Measurements from ENCODE around the gene CLPTM1.

Gene CLPTM1

DNA sequence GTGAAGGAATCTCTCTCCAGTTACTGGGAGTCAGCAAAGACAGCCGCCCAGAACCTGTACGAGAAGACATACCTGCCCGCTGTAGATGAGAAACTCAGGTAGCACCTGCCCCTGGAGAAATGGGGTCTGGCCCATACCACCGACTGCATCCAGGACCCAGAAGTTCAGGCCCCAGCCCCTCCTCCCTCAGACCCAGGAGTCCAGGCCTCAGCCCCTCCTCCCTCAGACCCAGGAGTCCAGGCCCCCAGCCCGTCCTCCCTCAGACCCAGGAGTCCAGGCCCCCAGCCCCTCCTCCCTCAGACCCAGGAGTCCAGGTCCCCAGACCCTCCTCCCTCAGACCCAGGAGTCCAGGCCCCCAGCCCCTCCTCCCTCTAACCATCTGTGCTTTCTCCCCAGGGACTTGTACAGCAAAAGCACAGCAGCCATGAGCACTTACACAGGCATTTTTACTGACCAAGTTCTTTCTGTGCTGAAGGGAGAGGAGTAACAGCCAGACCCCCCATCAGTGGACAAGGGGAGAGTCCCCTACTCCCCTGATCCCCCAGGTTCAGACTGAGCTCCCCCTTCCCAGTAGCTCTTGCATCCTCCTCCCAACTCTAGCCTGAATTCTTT, 6.3 kb upstream of the CLPTM1 start:
- H3F3A ChIP-seq (ENCODE audit: insufficient read depth), result peaks cover 4% of the 10 kb centered on the region; the same call in 1 of the 2 replicates
- H3K36me3 ChIP-seq (ENCODE audit: low read length), result no peaks in the 10 kb centered on the region
- H3K9ac ChIP-seq (ENCODE audit: low read length), result no peak overlapping the region
- H2AFZ ChIP-seq (ENCODE audit: low read depth, low read length, severe bottlenecking), result no peak overlapping the region
- no peak overlapping the region for H3K27ac ChIP-seq (ENCODE audit: low read depth, low read length)
- TF ChIP-seq EZH2phosphoT487 (conservative IDR thresholded peaks at IDR 0.05; ENCODE audit: low read length), result no peak
- TF ChIP-seq, protein P1, sequence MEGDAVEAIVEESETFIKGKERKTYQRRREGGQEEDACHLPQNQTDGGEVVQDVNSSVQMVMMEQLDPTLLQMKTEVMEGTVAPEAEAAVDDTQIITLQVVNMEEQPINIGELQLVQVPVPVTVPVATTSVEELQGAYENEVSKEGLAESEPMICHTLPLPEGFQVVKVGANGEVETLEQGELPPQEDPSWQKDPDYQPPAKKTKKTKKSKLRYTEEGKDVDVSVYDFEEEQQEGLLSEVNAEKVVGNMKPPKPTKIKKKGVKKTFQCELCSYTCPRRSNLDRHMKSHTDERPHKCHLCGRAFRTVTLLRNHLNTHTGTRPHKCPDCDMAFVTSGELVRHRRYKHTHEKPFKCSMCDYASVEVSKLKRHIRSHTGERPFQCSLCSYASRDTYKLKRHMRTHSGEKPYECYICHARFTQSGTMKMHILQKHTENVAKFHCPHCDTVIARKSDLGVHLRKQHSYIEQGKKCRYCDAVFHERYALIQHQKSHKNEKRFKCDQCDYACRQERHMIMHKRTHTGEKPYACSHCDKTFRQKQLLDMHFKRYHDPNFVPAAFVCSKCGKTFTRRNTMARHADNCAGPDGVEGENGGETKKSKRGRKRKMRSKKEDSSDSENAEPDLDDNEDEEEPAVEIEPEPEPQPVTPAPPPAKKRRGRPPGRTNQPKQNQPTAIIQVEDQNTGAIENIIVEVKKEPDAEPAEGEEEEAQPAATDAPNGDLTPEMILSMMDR (IDR thresholded peaks at IDR 0.05; ENCODE audit: insufficient read depth, low read length, poor library complexity, severe bottlenecking), result no peak
- H3K4me3 ChIP-seq (ENCODE audit: insufficient read depth, low read length, poor library complexity, severe bottlenecking), result no peak overlapping the region
- H3K27me3 ChIP-seq (ENCODE audit: low read length), result no peaks in the 10 kb centered on the region
- no peaks in the 10 kb centered on the region for H3K9me2 ChIP-seq (replicated peaks; ENCODE audit: insufficient read depth, low read length)
- no peaks in the 10 kb centered on the region for H4K20me1 ChIP-seq (ENCODE audit: low read depth, low read length)
- H3K79me2 ChIP-seq (ENCODE audit: insufficient read depth, low read length), result no peaks in the 10 kb centered on the region
- no peak overlapping the region for H3K4me2 ChIP-seq (ENCODE audit: low read depth, low read length, poor library complexity, severe bottlenecking)
- H3K9me3 ChIP-seq (ENCODE audit: insufficient read depth, low read length), result no peaks in the 10 kb centered on the region

DNA sequence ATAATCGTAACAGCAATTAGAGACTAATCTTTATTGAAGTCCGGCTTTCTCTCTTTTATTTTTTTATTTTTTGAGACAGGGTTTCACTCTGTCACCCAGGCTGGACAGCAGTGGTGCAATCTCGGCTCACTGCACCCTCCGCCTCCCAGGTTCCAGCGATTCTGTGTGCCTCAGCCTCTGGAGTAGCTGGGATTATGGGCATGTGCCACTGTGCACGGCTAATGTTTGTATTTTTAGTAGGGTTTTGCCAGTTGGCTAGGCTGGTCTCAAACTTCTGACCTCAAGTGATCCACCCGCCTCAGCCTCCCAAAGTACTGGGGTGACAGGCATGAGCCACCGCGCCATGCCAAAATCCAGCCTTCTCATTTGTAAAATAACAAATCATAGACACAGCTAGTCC, 5.6 kb upstream of the CLPTM1 start:
- peaks cover 5% of the 10 kb centered on the region; the same call in 1 of the 2 replicates for H3K79me2 ChIP-seq (ENCODE audit: insufficient read depth, low read length)
- no peaks in the 10 kb centered on the region for H3K9me3 ChIP-seq (ENCODE audit: insufficient read depth, low read length)
- TF ChIP-seq EZH2phosphoT487 (conservative IDR thresholded peaks at IDR 0.05; ENCODE audit: low read length), result no peak
- no peak overlapping the region for H3K4me2 ChIP-seq (ENCODE audit: low read depth, low read length, poor library complexity, severe bottlenecking)
- no peak overlapping the region for H3K27ac ChIP-seq (ENCODE audit: low read depth, low read length)
- H3K9ac ChIP-seq (ENCODE audit: low read length), result no peak overlapping the region
- H3F3A ChIP-seq (ENCODE audit: insufficient read depth), result peaks cover 4% of the 10 kb centered on the region; the same call in 1 of the 2 replicates
- H3K27me3 ChIP-seq (ENCODE audit: low read length), result no peaks in the 10 kb centered on the region
- no peak overlapping the region for H3K4me3 ChIP-seq (ENCODE audit: insufficient read depth, low read length, poor library complexity, severe bottlenecking)
- no peak overlapping the region for H2AFZ ChIP-seq (ENCODE audit: low read depth, low read length, severe bottlenecking)
- H4K20me1 ChIP-seq (ENCODE audit: low read depth, low read length), result no peaks in the 10 kb centered on the region
- no peaks in the 10 kb centered on the region for H3K36me3 ChIP-seq (ENCODE audit: low read length)
- no peaks in the 10 kb centered on the region for H3K9me2 ChIP-seq (replicated peaks; ENCODE audit: insufficient read depth, low read length)

DNA sequence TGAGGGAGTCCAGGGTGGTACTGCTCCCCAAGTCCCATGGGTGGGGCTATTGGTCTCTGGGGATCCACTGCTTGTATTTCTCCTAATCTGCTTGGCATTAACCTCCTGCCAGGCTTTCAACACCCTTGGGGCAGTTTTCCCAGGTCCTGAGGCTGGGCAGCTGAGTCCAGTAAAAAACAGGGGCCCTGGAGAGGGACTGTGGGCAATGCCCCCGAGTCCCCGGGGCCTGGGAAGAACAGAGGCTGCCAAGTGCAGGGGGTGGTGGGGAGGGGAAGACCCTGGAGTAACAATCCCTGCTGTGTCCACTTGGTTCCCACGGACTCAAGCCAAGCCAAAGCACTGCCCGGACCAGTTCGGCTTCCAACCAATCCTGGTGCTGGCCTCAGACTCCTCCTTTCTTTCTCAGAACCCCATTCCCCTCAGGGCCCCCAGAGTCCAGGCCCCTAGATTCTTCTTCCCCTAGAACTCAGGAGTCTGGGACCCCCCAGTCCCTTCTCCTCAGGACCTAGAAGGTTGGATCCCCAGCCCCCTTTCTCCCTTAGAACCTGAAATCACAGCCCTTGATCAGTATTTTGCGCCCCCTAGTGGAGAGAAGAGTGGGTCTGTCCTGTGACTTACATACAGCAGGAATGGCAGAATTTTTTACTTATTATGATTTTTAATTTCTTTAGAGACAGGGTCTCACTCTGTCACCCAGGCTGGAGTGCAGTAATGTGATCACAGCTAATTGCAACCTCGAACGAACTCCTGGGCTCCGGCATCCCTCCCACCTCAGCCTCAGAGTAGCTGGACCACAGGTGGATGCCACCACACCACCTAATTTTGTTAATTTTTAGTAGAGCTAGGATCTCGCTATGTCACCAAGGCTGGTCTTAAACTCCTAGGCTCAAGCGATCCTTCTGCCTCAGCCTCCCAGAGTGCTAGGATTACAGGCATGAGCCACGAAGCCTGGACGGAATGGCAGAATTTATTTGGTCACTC, 3.7 kb upstream of the CLPTM1 start:
- Histone ChIP-seq H3F3A (ENCODE audit: insufficient read depth) (peaks cover 4% of the 10 kb centered on the region; the same call in 1 of the 2 replicates), H3K9me2 (replicated peaks; ENCODE audit: insufficient read depth, low read length) (no peaks in the 10 kb centered on the region), H3K9me3 (ENCODE audit: insufficient read depth, low read length) (no peaks in the 10 kb centered on the region), H3K4me2 (ENCODE audit: low read depth, low read length, poor library complexity, severe bottlenecking) (no peak overlapping the region), H3K4me3 (ENCODE audit: insufficient read depth, low read length, poor library complexity, severe bottlenecking) (no peak overlapping the region), H3K27me3 (ENCODE audit: low read length) (no peaks in the 10 kb centered on the region), H3K27ac (ENCODE audit: low read depth, low read length) (no peak overlapping the region; the same call in 1 of the 2 replicates), H3K79me2 (ENCODE audit: insufficient read depth, low read length) (peaks cover 21% of the 10 kb centered on the region), H2AFZ (ENCODE audit: low read depth, low read length, severe bottlenecking) (no peak overlapping the region), H4K20me1 (ENCODE audit: low read depth, low read length) (no peaks in the 10 kb centered on the region), H3K9ac (ENCODE audit: low read length) (no peak overlapping the region), H3K36me3 (ENCODE audit: low read length) (no peaks in the 10 kb centered on the region)
- TF ChIP-seq, protein P1 (IDR thresholded peaks at IDR 0.05; ENCODE audit: insufficient read depth, low read length, poor library complexity, severe bottlenecking), result peak; percentile 91
- TF ChIP-seq EZH2phosphoT487 (conservative IDR thresholded peaks at IDR 0.05; ENCODE audit: low read length), result no peak

Measured in SU-DHL-6 (cell line).